ENCODE data around the gene EPHA10. TPM values are rescaled to one million over a fixed set of nuclear protein-coding genes. Genes with fewer than 3 reads are reported as not detected.

The EPHA10 gene
- total RNA-seq, 2 donors from 2014 or later: 0.42 TPM; not detected in 1

GRCh38 chr1:37793773-37794371, 29.0 kb upstream of the EPHA10 start, which contains the start of gene MANEAL:
TSS of gene MANEAL (plus strand) at chr1:37793847. CDS start at chr1:37794183, 336 bp downstream.
- no peaks in the 10 kb centered on the region for H3K4me1 ChIP-seq (ENCODE audit: control insufficient read depth, insufficient read depth, low read length)
- H3K4me1 Mint-ChIP-seq: peaks cover 8% of the 10 kb centered on the region
- H3K9me3 ChIP-seq (ENCODE audit: control insufficient read depth, low read length): no peaks in the 10 kb centered on the region
- H3K9ac ChIP-seq (ENCODE audit: extremely low read depth, low read length, poor library complexity, severe bottlenecking): no peak within 1 kb of the TSS
- H3K4me3 Mint-ChIP-seq: peak within 1 kb of the TSS; percentile 56
- no peak for TF ChIP-seq CTCF (conservative IDR thresholded peaks at IDR 0.05)
- no peaks in the 10 kb centered on the region for H3K36me3 ChIP-seq (ENCODE audit: control insufficient read depth, insufficient read depth, low read length)
- H3K27ac Mint-ChIP-seq: no peak within 1 kb of the TSS
- H3K27me3 Mint-ChIP-seq (ENCODE audit: insufficient read depth): peaks cover 43% of the 10 kb centered on the region
- 1% methylated on average over 14 to 82 of the region's 82 CpGs for WGBS, 2 experiments (ENCODE audit: insufficient coverage in 1 of 2, insufficient read length in 1 of 2)
- H3K27me3 ChIP-seq (ENCODE audit: control insufficient read depth, insufficient read depth, low read length, poor library complexity, severe bottlenecking): peaks cover 55% of the 10 kb centered on the region
- no peaks in the 10 kb centered on the region for H3K9me3 Mint-ChIP-seq
- peak; percentile 80 for DNase-seq
- no peak within 1 kb of the TSS for H3K4me3 ChIP-seq (ENCODE audit: low read length)
- peaks cover 6% of the 10 kb centered on the region for H3K36me3 Mint-ChIP-seq (ENCODE audit: low read depth)
- no peak within 1 kb of the TSS for H3K27ac ChIP-seq (ENCODE audit: low read depth, low read length)

GRCh38 chr1:37792943-37793686, 28.2 kb upstream of the EPHA10 start:
- peak; percentile 56 for DNase-seq
- Histone ChIP-seq H3K4me3 (ENCODE audit: low read length) (no peak overlapping the region), H3K9ac (ENCODE audit: extremely low read depth, low read length, poor library complexity, severe bottlenecking) (no peak overlapping the region), H3K9me3 (ENCODE audit: control insufficient read depth, low read length) (no peaks in the 10 kb centered on the region), H3K4me1 (ENCODE audit: control insufficient read depth, insufficient read depth, low read length) (no peaks in the 10 kb centered on the region), H3K27ac (ENCODE audit: low read depth, low read length) (no peak overlapping the region), H3K36me3 (ENCODE audit: control insufficient read depth, insufficient read depth, low read length) (no peaks in the 10 kb centered on the region), H3K27me3 (ENCODE audit: control insufficient read depth, insufficient read depth, low read length, poor library complexity, severe bottlenecking) (peaks cover 55% of the 10 kb centered on the region)
- no peak for TF ChIP-seq CTCF (conservative IDR thresholded peaks at IDR 0.05)
- peak overlapping the region; percentile 56 for H3K4me3 Mint-ChIP-seq
- peaks cover 45% of the 10 kb centered on the region for H3K27me3 Mint-ChIP-seq (ENCODE audit: insufficient read depth)
- no peaks in the 10 kb centered on the region for H3K9me3 Mint-ChIP-seq
- H3K36me3 Mint-ChIP-seq (ENCODE audit: low read depth): peaks cover 3% of the 10 kb centered on the region
- no peak overlapping the region for H3K27ac Mint-ChIP-seq
- H3K4me1 Mint-ChIP-seq: peaks cover 11% of the 10 kb centered on the region
- 47 to 50% methylated on average over 17 to 36 of the region's 36 CpGs for WGBS, 2 experiments (ENCODE audit: insufficient coverage in 1 of 2, insufficient read length in 1 of 2)

GRCh38 chr1:37782491-37782890, 17.6 kb upstream of the EPHA10 start:
- no peak overlapping the region for H3K27ac Mint-ChIP-seq
- no peak overlapping the region for H3K9ac ChIP-seq (ENCODE audit: extremely low read depth, low read length, poor library complexity, severe bottlenecking)
- H3K9me3 Mint-ChIP-seq: peaks cover 2% of the 10 kb centered on the region
- no peaks in the 10 kb centered on the region for H3K9me3 ChIP-seq (ENCODE audit: control insufficient read depth, low read length)
- H3K4me1 ChIP-seq (ENCODE audit: control insufficient read depth, insufficient read depth, low read length): no peaks in the 10 kb centered on the region
- no peak overlapping the region for H3K27ac ChIP-seq (ENCODE audit: low read depth, low read length)
- H3K27me3 Mint-ChIP-seq (ENCODE audit: insufficient read depth): peaks cover 58% of the 10 kb centered on the region
- H3K4me3 ChIP-seq (ENCODE audit: low read length): no peak overlapping the region
- no peak for TF ChIP-seq CTCF (conservative IDR thresholded peaks at IDR 0.05)
- DNase-seq: no peak
- H3K36me3 Mint-ChIP-seq (ENCODE audit: low read depth): no peaks in the 10 kb centered on the region
- 83 to 89% methylated on average over 12 to 15 of the region's 17 CpGs for WGBS, 2 experiments (ENCODE audit: insufficient coverage in 1 of 2, insufficient read length in 1 of 2)
- H3K27me3 ChIP-seq (ENCODE audit: control insufficient read depth, insufficient read depth, low read length, poor library complexity, severe bottlenecking): peaks cover 77% of the 10 kb centered on the region
- no peaks in the 10 kb centered on the region for H3K4me1 Mint-ChIP-seq
- no peak overlapping the region for H3K4me3 Mint-ChIP-seq
- H3K36me3 ChIP-seq (ENCODE audit: control insufficient read depth, insufficient read depth, low read length): no peaks in the 10 kb centered on the region
